ENCODE data around the gene CACNA2D3.

CACNA2D3 gene

DNA sequence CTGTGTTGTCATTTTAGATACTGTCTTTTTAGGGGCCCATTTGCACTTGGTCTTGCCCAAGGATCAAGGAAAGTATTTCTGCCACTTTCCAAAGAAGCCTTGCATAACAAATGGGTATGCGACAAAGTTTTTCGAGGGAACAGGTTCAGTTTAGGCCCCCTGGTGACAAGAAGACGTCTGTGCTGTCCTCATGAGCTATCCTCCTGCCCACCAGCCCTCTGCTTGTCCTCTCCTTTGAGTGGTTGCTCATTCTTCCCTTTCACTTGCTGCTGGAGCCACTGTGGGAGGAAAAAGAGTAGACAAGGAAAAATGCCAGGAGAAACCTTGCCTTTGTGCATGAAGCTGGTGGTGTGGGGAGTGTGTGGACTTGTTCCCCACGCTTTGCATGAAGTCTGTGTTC is 171.9 kb downstream of the CACNA2D3 start:
- no peak for DNase-seq

DNA sequence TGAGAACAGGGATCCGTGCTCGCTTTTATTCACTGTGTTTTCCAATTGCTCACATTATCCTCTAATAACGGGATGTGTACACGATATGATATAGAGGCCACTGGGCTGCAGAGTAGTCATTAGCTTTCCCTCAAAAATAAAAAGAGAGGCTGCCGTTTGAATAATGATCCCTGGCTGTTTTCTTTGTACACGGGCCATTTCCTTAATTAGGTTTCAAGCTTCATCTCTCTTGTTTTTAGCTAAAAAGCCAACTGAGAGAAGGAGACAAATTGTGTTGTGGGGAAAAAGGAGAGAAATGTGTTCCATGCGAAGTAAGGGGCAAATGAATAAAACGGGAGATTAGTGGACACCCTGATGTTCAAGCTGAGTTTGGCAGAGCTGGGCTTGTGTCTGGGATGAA is 174.2 kb downstream of the CACNA2D3 start:
- DNase-seq = no peak

DNA sequence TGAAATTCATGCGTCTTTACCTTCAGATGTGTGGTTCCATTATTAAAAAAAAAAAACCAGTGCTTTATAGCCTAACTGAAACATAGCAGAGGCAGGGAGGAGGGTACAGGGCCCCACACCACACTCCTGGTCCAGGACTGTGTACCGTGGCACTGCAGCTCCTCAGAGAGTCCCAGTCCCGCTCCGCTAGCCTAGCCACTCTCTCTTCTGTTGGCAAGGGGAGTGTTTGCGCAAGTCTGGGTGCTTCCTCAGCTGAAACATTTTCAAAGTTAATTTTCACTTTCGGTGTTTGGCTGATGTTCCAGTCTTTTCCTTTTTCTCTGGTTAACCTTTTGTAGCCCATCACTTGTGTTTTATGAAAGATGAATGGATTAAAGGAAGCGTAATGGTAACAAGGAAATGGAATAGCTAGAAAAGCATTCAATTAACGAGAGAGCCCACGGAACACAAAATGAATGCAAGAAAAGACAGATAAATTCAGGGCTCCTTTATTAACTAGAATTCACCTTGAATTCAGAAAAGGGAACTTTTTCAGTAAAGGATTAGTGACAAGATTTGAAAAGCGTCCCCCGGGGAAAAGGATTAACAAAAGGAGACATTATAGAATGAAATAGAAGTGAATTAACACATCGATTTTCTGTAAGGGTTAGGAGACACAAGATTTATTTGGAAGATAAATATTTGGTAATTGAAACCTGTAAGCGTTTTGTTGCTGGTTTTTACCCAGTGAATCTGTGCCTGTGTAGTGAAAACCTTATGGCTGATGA is 177.0 kb downstream of the CACNA2D3 start:
- DNase-seq = no peak

DNA sequence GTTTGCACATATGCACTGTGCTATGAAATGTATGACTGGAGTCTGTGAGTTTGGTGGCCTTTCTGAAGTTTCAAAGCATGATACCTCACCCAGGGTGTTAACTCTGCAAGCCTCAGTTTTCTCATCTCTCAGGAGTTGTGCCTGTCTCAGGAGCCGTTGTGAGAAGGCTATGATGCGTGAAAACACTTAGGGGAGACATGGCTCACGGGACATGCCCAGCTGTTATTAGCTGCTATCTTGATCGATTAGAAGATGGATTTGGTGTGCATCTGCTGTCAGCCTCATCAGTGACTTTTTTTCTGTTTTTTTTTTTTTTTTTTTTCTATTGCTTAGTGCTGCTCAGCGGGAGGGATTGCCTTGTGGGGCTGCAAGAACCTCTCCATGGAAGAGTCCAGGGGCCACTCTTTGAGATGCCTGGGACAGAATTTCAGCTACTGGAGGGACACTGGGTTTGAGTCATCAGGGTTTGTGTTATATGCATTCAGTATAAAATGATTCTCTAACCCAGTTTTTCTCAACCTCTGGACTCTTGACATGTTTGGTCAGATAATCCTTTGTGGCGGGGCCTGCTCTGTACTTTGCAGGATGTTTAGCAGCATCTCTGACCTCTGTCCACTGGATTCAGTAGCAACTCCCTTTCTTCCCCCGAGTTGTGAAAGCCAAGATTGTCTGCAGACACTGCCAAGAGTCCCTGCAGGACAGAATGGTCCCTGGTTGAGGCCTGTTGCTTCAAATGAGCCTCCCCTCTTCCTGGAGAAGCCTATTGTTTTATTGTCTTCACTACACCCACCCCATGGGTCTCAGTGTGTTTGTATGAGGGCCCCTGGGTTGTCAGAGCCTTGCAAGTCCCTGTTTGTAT is 181.4 kb downstream of the CACNA2D3 start:
- no peak for DNase-seq

DNA sequence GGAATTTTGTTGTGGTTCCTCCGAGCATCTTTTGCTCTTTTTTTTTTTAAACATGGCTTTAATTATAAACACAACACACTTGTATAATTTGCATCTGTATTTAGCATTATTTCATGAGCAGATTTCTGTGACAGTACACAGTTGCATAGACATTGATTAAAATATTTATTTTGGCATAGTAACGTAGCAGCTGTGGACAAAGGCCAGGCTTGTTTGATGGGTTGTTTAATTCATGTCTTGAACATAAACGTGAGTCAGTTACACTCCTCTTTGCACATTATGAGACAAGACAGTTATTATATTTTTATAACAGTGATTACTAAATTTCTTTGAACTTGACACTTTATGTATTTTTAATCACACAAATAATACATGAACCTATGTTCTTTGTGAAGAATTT is 182.5 kb downstream of the CACNA2D3 start:
- DNase-seq = no peak

DNA sequence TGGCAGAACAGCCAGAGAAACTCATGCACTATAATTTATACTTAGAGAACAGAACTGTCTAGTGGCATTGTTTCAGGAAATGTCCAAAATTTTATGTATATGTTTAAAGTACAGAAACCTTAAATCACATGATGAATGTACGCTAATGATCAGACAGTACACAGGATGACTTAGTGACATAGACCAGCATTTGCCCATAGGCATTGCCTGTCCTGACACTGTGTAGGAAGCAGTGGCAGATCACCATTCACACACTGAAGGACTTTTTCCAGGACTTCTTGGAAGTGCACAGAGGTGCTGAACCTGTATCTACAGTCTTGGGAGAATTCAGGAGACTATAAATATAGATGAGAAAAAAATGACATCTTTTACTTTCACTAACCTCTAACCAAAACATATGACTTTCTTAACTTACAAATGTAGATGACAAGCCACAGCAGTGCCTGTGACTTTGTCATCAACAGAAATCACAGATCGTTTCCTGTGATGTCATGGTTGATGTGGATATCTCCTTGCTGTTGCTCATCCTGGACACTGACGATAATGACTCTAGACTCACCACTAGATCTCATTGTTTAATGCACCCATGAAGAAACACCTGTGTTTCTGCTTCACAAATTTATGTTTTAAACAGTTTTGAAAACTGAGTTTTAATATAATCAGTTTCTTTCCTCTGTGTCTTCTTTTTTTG is 183.2 kb downstream of the CACNA2D3 start:
- no peak for DNase-seq

DNA sequence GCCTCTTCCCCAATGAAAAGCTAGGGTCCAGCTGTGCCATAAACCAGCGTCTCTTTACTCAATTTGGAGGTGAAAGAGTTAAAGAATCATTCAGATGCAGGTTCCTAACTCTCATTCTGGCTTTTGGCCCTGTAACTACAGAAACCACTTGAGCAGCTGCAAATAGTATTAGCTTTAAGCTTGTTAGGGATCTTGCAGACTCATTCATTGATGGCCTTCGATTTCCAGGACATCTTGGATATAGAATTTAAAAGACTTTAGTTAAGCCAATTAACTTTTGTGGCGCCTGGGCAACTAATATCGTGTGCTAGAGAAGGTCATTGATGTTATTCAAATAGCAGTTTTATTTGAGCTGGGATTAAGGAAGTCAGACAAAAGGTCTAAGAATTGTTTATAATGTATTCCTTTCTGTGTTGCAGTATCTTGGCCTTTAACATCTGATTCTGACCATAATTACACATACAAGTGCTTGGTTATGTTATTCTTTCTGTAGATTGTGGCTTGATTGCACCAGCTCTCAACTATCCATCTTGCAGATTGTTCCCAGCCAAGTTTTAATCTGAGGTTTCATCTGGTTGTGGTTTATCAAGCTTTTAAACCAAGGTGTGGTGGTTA is 185.3 kb downstream of the CACNA2D3 start:
- DNase-seq = no peak

DNA sequence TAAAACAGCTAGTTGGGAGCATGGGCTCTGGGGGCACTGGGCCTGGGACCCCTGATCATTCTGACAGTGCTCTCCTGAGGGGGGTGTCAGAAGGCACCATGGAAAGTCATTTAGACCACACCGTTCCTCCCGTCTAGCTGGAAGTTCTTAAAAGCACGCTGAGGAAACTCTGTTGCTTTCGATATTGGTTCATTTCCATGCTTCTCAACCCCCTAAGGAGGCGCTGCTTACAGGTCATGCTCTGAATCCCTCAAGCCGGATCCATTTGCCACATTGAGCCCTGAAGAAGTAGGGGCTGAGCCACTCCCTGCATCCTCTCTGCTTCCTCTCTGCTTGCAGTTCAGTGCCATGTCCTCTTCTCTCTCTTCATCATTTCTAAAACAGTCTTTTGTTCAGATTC is 187.2 kb downstream of the CACNA2D3 start:
- peak; percentile 2 for DNase-seq

DNA sequence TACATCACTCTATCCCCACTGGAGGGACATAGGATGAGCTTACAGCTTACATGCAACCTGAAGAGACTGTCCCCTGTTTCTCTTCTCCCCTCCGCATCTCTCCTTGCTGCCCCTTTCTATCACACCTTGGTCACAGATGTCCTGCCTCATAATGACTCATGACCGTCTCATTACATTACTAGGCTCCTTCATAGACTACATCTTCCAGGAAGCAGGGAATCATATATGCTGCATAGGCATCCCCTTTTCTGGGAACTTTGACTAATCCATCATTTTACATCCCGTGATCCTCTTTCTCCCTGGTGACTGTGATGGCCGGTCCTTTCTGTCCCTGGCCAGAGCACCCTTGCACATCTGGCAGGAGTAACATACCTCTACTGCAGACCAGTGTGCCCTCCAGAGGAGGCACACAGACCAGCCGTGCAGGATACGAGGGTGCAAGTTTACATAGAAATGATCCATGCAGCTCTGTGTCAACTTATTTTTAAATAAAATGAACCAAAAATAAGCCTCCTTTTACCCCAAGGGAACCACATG is 188.9 kb downstream of the CACNA2D3 start:
- DNase-seq = no peak

DNA sequence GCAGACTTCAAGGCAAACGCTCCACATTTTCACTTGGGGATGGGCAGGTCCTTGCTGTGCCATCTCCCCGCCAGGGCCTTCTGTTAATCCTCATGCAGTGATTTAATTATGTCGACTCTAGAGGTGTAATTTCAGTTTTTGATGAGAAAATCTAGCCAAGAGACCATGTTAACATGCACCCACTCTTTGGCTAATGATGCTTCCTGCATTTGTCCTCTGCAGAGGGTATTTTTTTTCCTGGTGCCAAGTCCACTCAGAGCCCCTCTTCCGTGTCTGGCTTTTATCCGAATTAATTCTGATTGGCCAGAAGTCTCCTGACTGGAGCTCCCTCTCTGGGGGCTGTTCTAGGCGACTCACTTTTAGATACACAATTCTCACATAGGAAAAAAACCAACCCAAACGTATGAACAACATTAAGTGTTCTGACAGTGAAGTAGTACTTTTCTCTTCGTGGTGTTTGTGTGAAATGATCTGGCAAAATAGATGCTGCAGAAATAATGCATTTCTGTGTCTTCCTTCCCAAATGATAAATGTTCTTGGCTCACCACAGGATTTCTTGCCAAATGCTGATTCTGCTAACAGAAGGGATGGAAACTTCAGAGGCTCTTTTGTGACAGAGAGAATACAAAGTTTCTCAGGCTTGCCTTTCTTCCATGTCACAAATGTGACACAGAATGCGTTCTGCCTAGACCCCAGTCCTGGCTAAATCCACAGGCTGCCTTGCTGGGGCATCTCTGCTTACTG is 190.0 kb downstream of the CACNA2D3 start:
- DNase-seq = no peak

DNA sequence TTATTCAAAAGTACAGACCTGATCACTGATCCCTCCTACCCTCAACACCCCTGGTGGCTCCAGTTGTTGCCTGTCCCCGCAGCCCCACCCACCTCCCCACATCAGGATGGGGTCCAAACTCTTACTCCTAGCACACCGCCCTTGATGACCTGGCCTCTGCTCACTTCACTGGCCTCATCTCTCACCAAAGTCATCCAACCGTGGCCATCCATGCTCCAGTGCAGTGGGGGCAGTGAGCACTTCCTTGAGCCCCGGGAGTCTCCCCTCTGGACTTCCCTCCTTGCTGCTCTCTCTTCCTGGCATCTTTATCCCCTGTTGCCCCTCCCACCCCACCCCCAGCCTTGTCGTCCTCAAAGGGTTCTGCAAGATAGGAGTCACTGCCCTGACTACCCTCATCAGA is 191.1 kb downstream of the CACNA2D3 start:
- no peak for DNase-seq

DNA sequence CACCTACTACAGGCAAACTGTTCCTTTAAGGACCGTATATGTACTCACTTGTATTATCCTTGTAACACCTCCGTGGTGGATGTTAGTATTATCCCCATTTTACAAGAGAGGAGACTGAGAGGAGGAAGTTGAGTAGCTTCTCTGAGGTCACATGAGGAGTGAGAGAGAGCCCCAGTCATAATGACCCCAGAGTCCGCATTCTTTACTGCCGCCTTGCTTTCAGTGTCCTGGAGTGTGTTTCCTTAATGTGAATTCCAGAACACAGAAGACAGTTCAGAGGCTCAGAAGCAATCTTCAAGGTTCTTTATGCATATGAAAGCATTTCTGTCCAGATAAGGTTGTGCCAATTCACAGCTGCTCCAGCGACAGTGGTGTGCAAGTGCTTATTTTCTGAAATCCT is 199.2 kb downstream of the CACNA2D3 start:
- DNase-seq = no peak

DNA sequence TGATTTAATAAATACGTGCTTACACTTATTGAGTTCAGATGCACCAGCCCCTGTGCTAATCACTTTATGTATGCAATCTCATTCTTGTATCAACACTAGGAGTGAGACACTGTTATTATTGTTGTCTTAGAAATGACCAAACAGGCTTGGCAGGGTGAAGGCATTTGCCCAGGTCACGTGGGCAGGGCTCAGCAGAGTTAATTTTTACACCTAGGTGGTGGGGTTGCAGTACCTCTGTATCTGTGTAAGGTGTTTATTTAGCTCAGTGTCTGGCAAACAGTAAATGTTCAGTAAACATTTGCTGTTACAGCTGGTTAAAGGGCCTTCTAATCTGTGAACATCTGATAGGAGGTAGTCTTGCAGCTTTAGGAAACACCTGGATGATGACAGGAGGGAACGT is 200.0 kb downstream of the CACNA2D3 start:
- DNase-seq = no peak

DNA sequence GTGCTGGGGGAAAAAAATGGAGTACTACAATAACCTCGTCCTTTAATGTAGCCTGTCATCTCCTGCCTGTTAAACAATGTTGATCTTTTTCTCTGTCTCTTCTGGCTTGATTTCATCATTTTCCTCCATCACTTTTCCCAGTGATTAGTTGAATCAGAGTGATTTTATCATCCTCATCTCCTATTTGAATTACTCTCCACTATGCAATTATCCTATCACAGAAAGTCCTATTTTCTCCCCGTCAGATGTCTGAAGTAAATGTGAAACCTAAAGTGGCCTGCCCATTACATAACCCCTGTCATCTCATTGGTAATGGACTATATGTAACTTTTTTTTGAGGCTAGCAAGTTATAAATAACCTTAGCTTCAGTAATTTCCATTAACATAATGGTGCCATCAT is 201.8 kb downstream of the CACNA2D3 start:
- no peak for DNase-seq

DNA sequence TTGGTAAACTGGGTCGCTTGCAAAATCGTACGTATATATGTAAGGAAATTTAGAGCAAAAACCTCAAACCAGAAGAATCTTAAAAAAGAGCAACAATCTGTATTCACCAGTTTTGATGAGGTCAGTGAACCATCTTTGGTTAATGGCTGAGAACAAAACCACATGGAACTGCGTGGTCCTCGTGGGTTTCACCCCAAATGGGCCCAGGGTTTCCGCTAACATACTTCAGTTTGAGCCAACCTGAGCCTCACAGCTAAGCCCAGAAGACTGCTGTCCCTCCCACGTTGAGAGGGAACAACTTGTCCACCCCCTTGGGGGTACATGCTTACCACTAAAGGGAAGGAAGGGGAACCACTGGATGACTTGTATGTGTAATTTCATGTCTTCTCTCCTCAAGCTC is 204.6 kb downstream of the CACNA2D3 start:
- no peak for DNase-seq

DNA sequence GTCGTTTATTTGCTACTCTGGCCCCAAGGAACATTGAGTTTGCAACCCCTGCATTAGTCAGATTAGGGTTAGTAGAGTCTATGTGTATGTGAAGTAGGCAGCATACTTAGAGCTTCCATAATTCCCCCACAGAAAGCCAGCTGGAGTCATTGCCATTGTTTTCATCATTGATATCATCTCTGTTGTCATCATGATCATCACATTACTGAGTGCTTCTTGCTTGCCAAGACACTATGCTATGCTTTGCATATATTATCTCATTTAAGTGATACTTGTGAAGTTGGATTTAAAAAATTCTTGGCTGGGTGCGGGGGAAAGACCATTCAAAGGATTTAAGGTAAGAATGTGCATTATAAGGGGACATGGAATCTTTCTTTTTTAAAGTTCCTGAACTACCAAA is 209.0 kb downstream of the CACNA2D3 start:
- no peak for DNase-seq

DNA sequence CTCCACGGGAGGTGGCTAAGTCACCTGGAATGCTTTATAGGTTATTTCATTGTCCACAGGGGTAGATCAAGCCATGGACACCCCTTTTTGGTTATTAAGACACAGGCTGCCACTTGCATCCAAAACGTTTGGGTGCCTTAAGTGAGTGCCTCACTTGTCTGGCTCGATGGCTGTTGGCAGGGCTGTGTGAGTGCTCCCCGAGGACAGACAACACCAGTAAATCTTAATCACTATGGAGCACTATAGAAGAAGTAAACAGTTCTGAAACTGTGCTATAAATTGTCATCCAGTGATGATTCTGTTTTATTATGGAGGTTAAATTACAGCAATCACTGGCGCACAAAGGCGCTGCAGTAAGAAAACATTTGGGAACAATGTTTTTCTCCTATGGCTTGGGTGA is 215.5 kb downstream of the CACNA2D3 start:
- DNase-seq = no peak

DNA sequence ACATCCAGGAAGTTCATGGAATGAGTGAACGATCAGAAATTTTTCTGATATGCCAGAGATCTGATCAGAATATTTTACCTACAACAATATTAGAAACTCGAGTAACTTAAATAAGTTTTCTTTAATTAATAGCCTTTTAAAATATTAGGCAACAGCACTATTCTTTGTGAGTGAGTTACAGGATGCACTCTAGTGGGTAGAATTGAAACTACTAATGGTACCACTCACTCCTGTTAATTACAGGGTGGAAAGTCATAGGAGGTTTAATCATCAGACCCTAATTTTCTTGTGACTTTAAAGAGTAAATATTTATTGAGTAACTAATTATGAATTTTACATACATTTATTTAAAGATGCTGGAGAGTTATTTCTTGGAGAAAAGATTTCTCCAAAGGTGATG is 217.3 kb downstream of the CACNA2D3 start:
- DNase-seq = no peak

DNA sequence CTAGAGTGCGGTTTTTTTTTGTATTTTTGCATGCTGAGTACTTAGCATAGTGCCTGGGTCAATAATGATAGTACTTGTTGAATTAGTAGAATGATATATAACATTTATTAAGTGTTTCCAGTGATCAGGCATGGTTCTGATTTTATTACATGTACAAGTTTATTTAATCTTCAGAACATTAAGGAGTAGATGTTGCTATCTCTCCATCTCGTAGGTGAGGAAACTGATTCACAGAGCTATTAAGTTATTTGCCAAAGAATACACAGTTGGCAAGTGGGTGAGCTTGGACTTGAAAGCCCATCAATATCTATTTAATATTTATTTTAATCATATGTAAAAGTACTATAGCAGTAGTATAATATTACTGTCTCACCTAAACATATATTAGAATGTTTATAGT is 219.5 kb downstream of the CACNA2D3 start:
- no peak for DNase-seq

DNA sequence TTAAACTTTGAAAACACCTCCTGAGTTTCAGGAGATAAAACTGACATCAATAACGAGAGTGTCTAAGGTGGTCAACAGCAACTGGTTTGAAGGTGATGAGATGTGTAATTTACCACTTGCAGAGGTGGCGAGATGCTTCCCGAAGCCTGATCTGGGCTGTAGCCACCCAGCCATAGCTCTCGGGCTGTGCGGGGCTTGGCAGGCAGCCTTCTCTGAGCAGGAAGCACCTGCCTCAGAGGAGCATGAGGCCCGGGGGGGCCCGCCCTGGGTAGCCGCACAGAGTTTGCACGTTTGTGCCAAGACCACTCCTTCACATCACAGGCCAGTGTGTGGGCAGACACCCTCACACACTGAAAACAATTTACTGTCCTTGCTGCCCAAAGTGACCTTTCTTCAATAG is 220.3 kb downstream of the CACNA2D3 start:
- no peak for DNase-seq

DNA sequence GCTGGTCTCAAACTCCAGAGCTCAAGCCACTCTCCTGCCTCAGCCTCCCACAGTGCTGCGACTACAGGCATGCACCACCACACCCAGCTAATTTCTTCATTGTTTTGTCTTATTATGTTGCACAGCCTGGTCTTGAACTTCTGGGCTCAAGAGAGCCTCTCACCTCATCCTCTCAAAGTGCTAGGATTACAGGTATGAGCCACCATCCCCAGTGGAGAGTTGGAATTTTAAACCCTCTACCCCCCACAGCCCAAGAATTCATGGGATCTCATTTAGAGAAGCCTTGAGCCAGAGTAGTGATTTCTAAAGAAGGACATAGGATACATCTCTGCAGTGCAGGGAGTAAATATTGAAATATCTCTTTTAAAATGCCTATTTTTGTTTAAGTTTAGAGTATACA is 221.1 kb downstream of the CACNA2D3 start:
- DNase-seq = no peak

DNA sequence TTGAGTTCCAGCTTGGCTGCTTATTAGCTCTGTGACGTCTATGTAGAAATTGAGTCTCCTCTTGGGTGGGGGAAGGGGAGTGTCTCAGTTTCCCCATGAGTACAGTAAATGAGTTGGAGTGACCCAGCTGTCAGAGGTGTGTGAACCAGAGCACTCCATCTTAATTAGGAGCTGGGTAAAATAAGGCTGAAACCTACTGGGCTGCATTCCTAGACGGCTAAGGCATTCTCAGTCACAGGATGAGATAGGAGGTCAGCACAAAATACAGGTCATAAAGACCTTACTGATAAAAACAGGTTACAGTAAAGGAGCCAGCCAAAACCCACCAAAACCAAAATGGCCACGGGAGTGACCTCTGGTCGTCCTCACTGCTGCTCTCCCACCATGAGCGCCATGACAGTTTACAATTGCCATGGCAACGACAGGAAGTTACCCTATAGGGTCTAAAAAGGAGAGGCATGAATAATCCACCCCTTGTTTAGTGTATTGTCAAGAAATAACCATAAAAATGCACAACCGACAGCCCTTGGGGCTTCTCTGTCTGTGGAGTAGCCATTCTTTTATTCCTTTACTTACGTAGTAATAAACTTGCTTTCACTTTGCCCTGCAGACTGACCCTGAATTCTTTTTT is 222.4 kb downstream of the CACNA2D3 start:
- DNase-seq = no peak
